Dermis blood vessel endothelial cell (primary cell): ENCODE measurements around the gene SHD. TPM values are rescaled to one million over a fixed set of nuclear protein-coding genes. Genes with fewer than 3 reads are reported as not detected.
"Not testable (repeated sequence)": the region's sequence is repeated elsewhere in the genome, so short reads cannot be mapped to it uniquely, and the experiment has no call there.

Experiments
- DNase-seq: peaks from one replicate; pipeline ENCODE4 v3.0.0; 2010
- total RNA-seq: library from RNA; depleted of rRNA; stranded (reverse); fragments of >200 nt; gene quantifications from 2 replicates; pipeline ENCODE4 v1.2.3, GENCODE V29; 2014

Gene SHD
- total RNA-seq, 1 donor from 2014 or later, result not detected

DNA sequence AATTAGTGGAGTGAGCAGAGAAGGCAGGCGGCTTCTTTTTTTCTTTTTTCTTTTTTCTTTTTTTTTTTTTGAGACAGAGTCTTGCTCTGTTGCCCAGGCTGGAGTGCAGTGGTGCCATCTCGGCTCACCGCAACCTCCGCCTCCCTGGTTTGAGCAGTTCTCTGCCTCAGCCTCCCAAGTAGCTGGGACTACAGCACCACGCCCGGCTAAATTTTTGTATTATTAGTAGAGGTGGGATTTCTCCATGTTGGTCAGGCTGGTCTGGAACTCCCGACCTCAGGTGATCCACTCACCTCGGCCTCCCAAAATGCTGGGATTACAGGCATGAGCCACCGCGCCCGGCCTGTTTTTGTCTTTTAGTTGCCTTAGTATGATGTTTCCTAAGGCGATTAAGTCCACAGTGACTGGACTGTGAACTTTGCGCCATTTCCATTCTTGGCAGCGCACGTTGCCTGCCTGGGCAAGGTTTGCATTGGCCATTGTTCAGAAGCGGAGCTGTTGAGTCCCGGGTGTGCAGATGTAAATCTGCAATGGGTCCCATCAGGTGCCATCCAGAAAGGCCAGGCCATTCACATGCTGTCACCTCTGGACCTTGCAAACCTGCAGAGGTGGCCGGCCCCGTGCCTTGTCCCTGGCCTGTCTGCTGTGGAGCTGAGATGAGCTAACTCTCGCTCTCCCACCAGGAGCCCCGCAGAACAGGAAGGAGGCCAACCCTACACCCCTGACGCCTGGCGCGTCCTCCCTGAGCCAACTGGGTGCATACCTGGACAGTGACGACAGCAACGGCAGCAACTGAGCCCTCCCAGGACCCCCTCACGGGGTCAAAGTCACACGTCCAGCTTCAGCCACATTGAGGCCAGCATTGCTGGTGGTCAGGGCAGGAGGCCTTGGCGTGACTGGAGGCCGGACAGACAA is 10.9 kb upstream of the SHD start:
- DNase-seq, result no peak

DNA sequence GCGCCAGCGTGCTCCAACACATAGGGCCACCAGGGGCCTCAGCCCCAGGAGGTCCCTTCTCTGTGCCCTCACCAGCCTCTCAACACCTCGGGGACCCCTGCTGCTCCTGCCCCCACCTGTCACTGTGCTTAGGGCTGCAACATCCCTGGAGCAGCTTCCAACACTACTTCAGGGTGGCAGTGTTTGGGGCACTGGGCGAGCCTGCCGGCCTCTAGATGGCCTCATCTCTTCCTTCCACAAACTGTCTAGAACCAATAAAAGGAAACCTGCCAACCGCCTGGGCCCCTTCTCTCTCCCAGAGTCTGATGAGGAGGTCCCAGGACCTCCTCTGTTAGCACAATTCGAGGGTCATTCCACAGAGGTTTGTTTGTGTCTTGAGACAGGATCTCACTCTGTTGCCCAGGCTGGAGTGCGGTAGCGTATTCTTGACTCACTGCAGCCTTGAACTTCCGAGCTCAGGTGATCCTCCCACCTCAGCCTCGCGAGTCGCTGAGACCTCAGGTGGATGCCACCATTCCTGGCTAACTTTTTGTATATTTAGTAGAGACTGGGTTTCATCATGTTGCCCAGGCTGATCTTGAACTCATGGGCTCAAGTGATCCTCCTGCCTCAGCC is 10.1 kb upstream of the SHD start:
- no peak for DNase-seq

DNA sequence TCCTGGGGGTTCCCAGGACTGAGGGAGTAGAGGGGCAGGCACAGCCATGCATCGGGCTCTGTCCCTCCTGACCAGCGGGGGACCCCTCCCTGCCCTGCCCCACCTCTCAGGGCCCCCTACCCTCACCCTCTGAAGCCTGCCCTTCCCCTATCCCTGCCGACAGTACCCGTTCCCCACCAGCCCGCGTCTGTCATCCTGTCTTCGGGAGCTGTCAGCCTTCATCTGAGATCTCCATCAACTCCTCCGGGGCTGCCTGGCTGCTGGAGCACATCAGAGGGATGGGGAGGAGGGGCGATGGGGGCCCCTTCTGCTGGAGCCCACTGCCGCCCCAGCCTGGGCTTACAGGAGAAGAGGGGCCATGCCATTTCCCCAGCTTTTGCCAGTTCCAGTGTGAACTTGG is 6.2 kb upstream of the SHD start:
- no peak for DNase-seq

DNA sequence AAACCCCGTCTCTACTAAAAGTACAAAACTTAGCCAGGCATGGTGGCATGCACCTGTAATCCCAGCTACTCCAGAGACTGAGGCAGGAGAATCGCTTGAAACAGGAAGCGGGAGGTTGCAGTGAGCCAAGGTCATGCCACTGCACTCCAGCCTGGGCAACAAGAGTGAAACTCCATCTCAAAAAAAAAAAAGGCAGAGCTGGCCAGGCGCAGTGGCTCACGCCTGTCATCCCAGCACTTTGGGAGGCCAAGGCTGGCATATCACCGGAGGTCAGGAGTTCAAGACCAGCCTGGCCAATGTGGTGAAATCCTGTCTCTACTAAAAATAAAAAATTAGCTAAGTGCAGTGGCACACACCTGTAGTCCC is 4.8 kb upstream of the SHD start:
- DNase-seq, result not testable (repeated sequence)

DNA sequence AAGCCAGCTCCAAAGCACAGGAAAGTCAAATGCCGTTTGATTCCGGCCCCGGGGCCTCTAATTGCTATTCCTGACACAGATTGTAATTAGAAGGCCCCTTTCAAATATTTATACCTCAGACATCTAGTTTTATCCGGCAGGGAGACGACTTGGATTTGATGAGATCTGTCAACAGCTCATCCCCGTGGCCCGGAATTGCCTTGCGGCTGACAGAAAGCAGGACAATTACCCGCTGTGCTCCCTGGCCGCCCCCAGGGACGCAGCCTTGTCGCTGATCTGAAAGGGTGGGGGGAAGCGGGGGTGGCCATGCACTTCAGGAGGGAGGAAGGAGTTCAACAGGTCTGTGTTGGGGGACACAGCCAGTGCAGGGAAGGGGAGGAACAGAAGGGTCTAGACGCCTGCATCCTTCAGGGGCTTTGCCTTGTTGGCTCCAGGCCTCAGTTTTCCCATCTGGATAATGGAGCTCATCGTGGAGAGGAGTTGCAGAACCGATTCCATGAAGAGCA is 1.8 kb upstream of the SHD start:
- no peak for DNase-seq

DNA sequence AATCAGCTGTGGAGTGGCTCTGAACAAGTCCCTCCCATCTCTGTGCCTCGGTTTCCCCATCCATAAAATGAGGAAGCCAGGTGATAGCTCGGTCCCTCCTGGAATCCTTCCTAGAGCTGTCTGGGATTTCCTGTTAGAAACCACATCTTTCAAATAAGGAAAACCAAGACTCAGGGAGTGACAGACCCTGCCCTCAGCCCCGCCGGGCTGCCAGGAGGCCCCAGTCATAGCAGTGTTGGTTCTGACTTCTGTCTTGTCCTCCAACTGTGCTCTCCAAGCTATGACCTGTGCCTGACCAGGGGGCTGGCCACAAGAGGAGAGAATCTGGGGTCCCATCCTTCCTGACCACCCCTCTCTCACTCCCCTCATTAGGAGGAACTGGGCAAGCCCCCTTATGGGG is 1.1 kb upstream of the SHD start:
- DNase-seq, result no peak

DNA sequence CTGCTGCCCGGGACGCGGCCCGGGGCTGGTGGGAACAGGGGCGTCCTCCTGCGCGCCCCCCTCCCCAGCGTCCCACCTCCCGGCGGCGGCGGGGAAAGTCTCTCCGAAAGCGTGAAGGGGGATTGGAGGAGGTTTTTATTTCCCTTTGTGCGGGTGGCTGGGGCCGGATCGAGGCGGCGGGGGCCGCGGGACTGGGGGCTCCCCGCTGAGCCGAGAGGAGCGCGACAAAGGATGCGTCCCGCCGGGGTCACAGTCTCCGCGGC is 132 bp downstream of the SHD start:
- no peak for DNase-seq

DNA sequence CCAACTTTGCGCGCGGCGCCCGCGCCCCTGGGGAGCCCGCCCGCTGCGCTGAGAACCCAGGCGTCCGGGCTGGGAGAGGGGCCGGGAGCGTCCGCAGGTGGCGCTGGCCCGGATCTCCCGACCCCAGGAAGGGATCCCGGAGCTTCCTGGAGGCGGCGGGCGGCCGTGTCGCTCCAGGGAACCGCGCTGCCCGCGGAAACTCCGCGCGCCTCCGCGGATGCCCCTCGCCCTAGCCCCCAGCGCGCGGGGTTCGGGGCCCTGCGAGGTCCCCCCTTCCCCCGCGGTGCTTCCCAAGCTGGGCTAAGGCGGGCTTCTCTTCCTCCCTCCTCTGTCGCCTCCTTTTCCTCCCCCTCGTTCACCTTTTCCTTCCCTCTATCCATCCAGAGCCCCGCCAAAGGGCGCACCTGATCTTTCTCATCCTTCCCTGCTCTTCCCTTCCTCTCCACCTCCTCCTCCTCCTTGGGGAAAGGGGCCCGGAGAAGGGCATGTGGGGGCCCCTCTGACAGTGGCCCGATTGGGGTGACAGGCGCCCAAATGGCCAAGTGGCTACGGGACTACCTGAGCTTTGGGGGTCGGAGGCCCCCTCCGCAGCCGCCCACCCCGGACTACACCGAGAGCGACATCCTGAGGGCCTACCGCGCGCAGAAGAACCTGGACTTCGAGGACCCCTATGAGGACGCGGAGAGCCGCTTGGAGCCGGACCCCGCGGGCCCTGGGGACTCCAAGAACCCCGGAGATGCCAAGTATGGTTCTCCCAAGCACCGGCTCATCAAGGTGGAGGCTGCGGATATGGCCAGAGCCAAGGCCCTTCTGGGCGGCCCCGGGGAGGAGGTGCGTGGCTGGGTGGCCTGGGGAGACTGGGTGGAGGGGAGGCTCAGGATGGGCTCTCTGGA is 710 bp downstream of the SHD start:
- no peak for DNase-seq

DNA sequence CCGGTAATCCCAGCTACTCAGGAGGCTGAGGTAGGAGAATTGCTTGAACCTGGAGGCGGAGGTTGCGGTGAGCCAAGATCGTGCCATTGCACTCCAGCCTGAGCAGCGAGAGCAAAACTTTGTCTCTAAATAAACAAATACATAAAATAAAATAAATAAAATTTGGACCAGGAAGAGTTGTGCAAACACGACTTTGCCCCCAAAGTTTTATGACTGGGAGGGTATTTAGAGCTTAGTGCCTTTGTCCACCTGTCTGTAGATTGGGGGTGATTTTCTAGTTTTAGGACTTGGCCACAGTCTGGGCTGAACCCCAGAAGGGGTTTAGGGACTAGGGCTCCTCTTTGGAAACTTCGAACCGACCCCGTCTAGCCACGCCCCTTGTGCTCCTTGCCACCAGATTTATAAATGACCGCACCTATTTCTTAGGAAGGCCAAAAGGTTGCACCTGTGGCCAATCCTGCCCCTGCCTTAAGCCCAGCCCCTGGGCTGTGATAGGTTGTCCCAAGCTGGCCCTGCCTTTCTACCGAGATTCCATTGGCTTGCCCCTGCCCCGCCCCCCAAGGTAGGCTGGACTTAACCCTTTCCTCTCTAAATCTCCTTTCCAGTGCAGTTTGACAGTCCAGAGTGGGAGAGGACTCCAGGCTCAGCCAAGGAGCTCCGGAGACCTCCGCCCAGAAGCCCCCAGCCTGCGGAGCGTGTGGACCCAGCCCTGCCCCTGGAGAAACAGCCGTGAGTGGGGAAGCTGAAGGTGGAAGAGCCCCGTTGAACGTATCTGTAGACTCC is 5.3 kb downstream of the SHD start:
- DNase-seq, result peak; percentile 28

DNA sequence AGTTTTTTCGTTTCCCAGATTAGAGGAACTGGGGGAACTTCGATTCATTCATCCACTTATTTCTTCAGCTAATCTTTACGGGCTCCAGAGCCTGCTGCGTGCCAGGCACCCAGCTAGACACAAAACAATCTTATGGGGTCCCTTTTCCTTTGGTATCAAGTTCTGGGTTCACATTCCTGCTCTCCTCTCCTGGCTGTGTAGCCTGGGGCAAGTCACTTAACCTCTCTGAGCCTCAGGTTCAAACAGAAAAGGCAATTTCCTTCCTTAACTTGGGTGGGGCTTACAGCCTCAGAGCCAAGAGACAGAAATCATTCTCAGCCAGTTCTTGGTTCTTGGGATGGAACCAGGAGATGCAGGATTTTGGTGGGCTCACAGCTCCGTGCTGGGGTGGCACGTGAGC is 5.9 kb downstream of the SHD start:
- DNase-seq, result no peak

DNA sequence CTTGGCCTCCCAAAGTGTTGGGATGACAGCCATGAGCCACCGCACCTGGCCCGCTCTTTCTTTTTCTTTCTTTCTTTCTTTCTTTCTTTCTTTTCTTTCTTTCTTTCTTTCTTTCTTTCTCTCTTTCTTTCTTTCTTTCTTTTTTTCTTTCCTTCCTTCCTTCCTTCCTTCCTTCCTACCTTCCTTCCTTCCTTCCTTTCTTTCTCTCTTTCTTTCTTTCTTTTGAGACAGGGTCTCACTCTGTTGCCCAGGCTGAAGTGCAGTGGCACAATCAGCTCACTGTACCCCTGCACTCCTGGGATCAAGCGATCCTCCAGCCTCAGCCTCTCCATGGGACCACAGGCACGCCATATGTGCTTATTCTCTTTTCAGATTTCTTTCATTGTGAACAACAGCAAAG is 7.1 kb downstream of the SHD start:
- not testable (repeated sequence) for DNase-seq

DNA sequence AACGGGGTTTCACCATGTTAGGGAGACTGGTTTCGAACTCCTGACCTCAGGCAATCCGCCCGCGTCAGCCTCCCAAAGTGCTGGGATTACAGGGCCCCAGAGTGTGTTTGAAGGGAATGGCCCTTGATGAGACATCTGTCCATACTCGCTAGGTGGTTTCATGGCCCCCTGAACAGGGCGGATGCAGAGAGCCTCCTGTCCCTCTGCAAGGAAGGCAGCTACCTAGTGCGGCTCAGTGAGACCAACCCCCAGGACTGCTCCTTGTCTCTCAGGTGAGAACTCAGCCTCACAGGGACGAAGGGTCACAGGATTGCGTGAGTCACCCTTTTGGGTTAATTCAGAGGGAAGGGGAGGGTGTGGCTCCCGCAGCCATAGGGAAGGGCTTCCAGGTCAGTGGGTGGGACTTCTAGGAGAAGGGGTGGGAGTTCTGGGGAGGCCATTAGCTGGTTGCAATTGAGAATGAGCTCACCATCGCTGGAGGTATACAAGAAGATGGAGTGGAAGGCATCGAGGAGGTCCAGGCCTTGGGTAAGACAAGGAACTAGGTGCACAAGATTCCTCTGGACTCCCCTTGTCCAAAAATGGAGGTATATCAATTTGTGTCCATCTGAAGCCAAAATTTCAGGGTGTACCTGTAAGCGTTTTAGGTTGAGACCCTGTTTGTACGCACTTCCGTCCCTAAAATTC is 9.2 kb downstream of the SHD start:
- no peak for DNase-seq

DNA sequence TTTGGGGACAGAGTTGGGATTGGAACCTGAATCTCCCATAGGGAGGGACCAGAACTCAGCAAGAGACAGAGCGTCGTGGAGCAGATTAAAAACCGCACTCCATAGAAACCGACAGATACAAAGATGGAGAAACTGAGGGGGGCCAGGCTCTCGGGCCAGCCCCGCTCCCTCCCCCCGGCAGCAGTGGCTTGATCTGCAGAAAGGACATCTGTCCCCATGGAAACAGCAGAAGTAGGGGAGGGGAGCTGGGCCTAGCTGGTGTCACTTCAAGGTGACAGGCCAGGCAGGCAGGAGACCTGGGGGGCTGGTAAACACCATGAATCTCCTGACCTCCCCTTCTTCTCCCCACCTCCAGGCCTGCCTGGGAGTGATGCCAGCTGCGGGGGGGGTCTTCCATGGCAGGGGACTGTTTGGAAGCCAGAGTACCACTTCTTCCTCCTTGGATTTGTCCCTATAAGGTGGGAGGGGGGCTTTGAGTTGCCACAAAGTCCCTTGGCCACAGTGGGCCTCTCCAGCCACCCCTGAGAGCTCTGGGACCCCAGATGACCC is 12.2 kb downstream of the SHD start:
- no peak for DNase-seq

DNA sequence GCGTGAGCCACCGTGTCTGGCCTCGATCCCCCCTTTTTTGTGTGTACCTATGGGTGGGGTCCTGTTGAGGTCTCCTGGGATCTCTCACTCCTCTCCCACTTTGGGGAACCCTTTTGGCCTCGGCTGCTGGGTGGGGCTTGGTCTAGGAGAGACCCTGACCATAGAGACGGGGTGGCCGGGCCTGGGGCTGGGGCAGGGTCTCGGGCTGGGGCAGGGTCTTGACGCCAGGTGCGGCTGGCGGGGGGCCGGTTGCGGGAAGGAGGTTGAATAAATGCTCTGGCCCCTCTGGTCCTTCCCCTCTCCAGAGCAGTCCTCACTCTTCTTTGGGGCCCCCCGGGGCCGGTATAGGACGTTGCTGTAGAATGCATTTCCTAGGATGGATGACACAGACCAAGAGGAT is 13.4 kb downstream of the SHD start:
- no peak for DNase-seq

DNA sequence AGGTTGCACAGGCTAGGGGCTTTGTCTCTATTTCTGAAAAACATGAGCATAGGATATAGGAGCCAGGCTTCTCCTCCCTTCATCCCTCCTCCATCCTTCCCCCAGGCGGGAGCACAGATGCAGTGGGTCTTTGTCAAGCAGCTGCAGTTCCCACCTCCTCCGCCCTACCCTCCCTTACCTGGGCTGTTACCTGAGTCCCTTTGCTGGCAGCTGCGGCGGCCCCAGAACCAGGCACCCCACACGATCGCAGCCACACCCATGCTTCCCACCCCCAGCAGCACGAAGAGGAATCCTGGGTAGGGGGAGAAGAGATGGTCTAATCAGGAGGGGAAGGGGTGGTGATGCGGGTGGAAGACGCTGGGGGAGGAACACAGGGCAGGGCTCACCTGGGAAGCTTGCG is 15.3 kb downstream of the SHD start:
- no peak for DNase-seq

DNA sequence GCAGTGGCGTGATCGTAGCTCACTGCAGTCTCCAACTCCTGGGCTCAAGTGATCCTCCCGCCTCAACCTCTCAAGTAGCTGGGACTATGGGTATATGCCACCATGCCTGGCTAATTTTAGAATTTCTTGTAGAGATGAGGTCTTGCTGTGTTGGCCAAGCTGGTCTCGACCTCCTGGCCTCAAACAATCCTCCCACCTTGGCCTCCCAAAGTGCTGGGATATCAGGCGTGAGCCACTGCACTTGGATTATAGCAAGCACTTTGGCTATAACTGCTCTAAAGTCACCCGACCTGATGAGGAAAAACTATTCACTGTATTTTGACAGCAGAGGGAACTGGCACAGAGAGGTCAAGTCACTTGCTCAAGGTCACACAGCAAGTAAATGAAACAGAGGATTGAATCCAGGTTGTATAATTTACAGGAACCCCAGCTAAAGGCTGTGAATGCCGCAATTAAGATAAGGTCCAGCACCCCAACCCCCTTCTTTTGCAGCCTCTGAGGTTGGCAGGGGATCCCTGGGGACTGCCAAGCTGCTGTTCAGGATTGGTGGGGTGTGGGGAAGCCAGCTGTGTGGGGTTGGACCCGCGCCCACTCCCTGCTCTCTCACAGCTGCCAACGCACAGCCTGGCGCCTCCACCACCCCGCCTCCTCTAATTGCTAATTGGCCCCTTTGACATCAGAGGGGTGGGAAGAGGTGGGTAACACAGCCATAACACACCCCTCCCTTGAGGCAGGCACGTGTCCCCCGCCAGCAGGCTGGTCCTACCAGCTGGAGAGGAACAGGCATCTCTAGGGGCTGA is 17.1 kb downstream of the SHD start:
- DNase-seq, result no peak

DNA sequence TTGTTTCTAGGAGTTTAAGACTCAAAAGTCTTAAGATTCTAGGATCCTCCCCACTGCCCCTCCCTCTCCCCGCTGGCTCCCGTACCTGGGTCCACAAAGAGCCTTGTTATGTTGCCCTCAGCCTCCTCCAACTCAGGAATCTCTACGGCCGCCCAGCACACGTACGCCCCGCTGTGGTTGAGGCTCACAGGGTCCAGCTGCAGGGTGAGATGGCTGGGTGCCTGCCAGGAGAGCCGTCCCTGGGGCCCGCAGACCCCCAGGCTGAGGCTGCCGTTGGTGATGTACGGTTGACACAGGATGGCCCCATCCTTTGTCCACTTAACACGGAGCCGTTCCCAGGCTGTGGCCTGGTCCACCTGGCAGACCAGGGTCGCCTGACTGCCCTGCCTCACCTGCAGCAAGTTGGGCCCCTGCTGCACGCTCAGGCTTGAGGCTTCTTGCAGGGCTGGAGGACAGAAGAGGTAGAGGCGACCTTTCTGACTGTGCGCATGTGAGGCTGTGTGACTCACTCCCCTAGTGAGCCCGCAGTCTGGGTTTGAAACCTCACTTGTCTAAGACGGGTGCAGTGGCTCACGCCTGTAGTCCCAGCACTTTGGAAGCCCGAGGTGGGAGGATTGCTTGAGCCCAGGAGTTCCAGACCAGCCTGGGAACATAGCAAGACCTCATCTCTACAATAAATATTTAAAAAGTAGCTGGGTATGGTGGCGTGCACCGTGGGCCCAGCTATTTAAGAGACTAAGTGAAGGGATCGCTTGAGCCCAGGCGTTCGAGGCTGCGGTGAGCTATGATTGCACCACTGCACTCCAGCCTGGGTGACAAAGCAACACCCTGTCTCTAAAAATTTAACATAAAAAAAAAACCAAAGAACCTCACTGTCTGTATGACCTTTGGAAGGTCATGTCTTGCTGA is 19.1 kb downstream of the SHD start:
- DNase-seq, result no peak

DNA sequence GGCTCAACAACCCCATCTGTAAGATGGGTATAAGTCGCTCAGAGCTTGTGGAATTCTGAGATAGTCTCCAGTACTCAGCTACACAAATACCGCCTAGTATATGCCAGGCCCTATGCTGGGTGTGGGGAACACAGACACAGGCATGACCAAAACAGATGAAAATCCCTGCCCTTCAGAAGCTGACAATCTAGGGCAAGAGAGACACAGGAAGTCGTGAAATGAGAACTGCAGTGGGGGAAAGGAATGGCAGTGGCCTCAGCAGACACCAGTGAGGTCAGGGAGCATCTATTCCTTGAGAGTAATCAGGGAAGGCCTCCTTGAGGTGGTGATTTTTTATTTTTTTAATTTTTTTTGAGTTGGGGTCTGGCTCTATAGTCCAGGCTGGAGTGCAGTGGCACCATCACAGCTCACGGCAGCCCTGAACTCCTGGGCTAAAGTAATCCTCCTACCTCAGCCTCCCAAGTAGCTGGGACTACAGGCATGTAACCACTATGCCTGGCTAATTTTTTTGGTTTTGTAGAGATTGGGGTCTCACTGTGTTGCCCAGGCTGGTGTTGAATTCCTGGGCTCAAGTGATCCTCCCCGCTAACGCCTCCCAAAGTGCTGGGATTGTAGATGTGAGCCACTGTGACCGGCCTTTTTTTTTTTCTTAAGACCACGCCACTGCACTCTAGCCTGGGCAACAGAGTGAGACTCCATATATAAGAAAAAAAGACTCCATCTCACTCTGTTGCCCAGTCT is 19.9 kb downstream of the SHD start:
- no peak for DNase-seq

DNA sequence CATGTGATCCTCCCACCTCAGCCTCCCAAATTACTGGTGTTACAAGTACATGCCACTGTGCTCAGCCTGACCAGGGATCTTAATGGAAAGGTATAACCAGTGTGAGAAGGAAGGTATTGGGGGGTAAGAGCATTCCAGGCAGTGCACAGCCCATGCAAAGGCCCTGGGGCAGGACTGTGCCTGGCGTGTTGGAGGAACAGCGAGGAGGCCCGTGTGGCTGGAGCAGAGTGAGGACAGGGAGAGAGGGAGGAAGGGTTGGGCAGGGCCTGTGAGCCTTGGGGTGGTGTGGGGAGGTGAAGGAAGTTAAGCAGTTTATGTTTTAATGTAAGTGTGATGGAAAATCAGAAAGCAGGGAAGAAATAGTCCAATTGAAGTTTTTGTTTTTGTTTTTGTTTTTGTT is 21.5 kb downstream of the SHD start:
- no peak for DNase-seq
